OCI-M2 (cell line): ENCODE measurements around the gene ADAMTS17.

Source experiments
- DNase-seq: peaks from one replicate; lab custom pipeline; 2025; ENCODE audit not compliant: unreplicated experiment; lab: John Stamatoyannopoulos, UW

The ADAMTS17 gene

DNA sequence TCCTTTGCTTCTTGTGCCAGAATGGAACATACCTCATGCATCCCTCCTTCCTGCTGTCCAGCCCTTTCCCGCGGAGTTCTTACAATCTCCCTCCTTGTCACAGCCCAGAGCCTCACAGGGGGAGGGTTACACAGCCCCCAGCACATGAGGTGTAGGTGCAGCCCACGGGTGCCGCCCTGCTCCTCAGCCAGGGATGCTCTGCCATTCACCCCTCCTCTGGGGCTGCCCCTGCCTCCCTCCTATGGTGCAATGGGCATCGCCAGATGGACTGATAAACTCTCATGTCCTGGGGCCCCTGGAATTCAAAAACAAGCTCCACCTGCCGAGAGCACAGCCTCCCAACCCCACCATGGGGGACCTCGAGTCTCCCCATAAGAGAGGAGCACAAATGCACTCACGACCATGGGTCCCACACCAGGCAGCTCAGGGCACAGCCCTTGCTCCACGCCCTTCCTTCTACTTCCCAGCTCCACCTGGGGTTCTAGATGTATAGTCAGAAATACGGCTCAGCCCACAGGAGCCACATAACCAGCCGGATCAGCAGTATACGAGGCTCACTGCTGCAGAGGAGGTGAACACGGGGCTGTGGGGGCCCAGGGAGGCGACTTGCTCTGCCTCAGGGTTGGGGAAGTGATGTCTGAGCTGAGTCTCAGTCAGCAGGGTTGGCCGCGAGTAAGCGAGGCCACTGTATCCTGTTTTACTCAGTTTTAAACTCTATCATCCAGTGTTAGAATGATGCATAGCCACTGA is 338.8 kb downstream of the ADAMTS17 start:
- DNase-seq, result no peak

- no peak for DNase-seq
Measured at GRCh38 chr15:100002086-100002620, 339.6 kb downstream of the ADAMTS17 start.

- no peak for DNase-seq
Measured at GRCh38 chr15:100001405-100001804, 340.4 kb downstream of the ADAMTS17 start.

DNA sequence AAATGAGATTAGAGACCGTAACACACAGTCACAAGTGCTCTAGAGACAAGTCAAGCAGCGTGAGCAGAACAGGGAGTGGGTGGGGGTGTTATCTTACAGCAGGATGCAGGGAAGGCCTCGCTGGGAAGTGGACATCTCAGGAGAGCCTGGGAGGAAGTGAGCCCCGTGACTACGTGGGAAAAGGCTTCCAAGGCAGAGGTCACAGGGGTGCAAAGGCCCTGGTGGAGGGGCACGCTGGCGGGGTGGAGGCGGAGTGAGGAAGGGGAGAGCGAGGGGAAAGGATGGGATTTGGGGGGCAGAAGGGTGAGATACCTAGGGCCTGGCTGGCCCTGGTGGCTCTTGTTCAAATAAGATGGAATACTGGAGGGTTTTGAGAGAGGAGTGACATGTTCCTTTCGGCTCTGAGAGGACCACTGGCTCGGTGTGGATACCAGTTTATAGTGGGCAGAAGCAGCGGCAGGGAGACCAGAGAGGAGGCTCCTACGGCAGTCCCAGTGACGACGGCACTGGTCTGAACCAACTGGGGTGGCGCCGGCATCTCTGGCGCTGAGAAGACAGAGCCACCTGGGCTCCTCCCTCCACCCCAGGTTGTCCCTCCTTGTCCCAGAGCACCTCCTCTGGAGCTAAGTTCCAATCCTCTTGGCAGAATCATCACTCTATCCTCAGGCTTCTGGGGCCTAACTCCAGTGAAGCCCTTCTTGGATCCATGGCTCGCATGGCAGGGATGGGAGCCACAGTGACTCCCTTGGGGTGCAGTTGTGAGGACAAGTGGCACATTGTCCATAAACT is 342.3 kb downstream of the ADAMTS17 start:
- no peak for DNase-seq

DNA sequence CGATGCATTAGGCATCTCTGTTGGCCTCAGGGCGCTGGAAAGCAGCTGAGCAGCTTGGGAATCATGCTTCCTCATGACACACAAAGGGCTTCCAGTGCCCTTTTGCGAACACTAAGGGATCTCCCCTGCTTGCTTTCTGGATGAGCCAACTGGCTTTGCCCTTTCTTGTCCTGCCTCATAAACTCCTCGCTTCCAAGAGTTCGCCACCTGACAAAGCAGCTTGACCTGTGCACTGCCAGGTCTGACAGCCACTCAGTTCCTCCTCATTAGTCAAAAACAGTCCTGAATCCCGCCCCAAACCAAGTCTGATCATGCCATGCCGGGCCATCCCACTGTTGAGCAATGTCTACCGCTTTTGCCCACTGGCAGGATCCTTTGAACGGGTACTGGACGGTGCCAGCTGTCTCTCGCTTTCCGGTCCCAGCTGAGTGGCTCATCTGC is 343.1 kb downstream of the ADAMTS17 start:
- no peak for DNase-seq

DNA sequence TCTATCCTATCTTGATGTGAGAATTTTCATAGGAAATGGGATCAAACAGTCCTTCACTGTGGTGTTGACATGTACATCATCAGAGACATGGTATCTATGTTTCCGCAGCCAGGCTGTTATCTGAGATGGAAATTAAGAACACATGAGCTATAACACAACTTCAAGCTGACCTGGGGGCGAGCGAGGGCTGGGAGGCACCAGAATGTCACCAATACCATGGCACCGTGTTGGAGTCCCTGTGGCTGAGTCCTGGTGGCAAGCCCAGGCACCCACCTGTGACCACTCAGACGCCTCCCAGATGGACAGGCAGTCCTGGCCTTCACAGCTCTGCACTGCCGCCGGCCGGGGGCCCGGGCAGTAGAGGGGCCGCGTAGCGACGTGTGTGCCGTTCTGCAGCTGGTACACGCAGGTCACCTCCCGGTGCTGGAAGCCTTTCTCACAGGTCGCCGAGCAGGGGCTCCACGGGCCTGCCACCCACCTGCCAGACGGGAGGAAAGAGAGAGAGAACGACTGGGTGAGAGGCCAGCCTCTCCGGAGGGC is 344.6 kb downstream of the ADAMTS17 start:
- no peak for DNase-seq

- DNase-seq, result no peak
Measured at GRCh38 chr15:99996660-99997059, 345.1 kb downstream of the ADAMTS17 start.

GRCh38 chr15:99995543-99995942 is 346.2 kb downstream of the ADAMTS17 start:
- no peak for DNase-seq

DNA sequence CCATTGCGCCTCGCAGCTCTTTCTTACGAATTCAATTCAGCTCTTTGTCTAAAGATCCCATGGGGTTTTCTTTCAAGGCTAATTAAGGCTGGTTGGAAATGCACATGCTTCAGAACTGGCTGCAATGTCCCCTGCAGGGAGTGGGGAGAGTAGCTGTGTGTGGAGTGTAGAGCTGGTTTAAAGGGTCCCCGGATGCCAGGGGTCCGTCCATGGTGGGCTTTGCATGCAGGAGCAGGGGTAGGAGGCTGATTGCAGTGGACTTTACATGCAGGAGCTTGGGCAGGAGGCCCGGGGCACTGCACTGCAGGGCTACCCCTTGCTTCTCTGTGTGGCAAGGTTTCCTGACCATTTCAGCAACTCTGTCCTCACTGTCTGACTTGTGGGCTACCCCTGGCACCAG is 346.9 kb downstream of the ADAMTS17 start:
- DNase-seq, result no peak

DNA sequence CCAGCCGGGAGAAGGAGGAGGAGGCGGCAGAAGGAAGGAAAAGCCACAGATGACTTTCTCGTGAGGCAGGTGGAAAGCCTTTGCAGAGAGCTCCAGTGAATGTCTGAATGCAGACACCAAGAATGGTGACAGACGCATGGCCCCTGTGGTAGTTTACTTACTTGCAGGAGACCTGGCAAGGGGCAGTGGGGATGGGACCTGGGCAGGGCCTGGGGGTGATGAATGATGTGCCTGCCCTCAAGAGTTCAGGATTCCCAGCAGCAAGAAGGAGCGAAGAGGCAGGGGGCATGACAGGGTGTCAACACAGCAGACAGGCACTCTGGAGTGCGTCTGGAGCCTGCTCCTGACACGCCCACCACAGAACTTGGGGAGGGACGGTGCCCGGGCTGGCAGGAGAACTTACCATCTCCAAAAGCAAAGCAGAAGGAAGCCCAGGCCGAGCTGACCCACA is 348.1 kb downstream of the ADAMTS17 start:
- DNase-seq, result no peak

DNA sequence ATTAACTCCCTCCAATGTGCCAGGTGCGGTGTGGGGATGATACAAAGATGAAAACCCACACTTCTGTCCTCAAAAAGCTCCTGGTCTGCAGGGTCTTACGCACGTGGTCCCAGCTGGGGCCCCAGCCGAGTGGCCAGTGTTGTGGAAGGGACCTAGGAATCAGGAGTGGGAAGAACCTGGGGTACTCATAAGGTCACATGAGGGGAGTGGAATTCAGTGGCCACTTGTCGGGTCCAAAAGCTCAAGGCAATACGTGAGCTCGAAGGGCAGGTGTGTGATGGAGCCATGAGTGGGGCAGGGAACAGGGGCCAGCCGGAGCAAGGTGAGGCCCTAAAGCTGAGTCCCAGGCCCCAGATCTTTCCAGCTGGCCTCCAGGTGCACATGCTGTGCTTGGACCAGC is 348.5 kb downstream of the ADAMTS17 start:
- DNase-seq, result no peak

DNA sequence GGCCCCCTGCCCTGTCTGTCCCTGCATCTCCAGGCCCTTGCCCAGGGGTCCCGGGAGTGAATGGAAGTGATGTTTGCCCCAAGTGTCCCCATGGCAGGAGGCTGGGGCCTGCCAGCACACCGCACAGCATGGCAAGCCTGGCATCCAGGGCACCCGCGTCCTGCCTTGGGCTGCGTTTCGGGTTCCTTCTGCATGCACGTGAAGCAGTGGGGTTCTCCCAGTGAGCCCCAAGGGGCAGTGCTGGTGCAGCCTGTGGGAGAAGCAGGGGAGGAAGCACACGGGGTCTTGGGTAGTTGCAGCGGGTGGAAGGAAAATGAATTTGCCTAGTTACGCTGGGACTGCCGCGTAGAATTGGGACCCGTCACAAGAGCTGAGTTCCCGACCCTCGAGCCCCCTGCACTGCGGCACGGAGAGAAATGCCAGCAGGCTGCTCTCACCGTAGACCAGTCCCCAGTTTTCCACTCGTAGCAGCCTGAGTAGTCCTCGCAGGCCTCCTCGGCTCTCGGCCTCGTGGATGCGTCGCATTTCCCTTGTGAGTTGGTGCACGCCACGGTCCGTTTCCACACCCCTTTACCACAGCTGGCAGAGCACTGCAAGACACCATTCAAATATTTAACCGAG is 349.1 kb downstream of the ADAMTS17 start:
- DNase-seq, result no peak

GRCh38 chr15:99989095-99989494 is 352.7 kb downstream of the ADAMTS17 start:
- no peak for DNase-seq

DNA sequence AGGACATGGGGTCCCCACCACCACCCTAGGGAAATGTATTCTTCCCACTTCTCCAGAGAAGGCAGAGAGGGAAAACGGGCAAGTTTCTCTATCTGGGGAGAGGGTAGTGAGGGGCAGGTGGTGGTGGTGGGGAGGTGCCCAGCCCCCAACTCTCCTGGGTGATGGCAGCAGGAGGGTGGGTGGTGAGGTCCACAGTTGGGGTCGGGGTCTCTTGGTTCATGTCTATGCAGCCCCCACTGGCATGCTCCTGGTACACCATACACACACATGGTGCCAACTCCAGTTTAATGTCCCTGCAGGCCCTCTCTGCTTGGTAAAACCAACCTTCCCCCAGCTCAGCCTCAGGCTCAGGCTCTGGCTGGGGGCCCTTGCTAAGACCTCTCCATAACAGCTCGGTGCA is 354.1 kb downstream of the ADAMTS17 start:
- no peak for DNase-seq

- no peak for DNase-seq
Measured at GRCh38 chr15:99987119-99987506, 354.7 kb downstream of the ADAMTS17 start.

DNA sequence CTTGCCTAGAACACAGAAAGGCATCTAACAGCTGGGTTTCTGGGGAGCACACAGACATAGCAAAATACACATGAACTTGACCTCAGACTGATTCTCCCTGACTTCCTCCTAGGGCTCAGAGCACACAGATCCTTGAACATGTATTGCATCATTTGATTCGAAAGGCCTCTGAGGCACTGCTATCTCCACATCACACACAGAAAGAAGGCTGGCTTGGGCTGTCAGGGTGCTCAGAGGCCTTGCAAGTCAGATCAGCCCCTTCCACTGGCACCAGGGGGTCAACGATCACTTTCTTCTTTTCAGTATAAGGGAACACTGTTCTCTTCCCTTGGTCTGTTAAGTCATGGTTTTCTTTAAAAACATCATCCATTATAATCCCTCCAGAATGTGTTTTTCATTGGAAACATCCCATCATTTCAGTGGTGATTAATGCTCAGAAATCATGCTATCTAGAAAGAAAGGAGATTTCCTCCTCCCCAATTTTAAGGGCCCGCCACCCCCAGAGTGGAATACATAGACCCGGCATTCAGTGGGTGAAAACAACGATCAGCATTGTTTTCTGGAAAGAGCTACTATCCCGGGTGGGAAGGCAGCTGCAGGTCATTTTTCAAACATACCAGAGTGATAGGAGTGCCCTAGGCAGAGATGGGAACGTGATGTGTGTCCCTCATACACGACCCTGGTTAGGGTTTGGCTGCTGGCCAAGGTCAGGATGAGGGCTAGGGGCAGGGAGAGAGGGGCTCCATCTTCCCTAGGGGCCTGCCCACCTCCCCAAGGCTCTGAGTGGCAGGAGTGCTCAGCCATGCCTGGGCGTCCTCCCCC is 355.3 kb downstream of the ADAMTS17 start:
- no peak for DNase-seq

GRCh38 chr15:99985878-99986277 is 355.9 kb downstream of the ADAMTS17 start:
- DNase-seq, result no peak

DNA sequence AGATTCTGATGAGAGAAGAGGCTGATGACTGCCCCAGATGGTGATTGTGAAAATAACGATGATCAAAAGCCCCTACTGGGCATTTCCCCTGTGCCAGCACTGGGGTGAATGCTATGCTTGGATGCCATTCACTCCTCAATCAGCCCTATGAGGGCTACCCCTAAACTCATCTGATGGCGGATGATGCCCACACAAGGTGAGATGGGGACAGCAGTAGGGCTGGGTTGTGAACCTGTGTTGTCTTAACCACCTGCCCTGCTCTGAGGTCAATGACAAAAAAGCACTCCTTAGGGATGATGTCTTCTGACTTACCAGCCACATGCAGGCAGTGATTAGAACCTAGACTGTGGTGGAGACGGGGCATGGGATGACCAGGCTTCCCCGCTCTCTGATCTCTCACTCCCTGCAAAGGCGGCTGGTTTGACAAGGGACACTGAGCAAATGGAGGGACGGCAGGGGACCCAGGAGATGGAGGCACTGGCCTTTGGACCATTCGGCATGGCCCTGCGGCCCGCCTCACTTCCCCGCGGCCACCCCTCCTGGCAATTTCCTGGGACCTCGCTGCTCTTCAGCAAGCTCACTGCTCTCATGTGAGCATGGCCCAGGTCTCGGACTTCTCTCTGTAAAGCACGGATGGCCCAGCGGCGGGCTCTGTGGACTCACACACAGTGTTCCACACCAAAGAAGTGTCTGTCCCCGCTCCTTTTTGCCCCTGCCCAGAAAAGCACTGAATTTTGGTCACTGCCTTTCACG is 357.1 kb downstream of the ADAMTS17 start:
- DNase-seq, result no peak

- no peak for DNase-seq
Measured at GRCh38 chr15:99983886-99984286, 357.9 kb downstream of the ADAMTS17 start.
